Caki2 (cell line): ENCODE results near the gene CLSTN2. TPM values are rescaled to one million over a fixed set of nuclear protein-coding genes. Genes with fewer than 3 reads are reported as not detected.
"Not testable (repeated sequence)": the region's sequence is repeated elsewhere in the genome, so short reads cannot be mapped to it uniquely, and the experiment has no call there.

Source experiments
- DNase-seq: peaks from one replicate; pipeline ENCODE4 v3.0.0-alpha.2; 2015; ENCODE audit warnings: low read depth
- in situ Hi-C: cut with HindIII; loops from 2 replicates; pipeline ENCODE4 v1.10.0; 2016; ENCODE audit warnings: low sequenced_read_pairs, low pct_unique_long_range_greater_than_20kb, mixed read lengths
- total RNA-seq: library from RNA; depleted of rRNA; stranded (reverse); fragments of >200 nt; shearing (Covaris generic); gene quantifications from 2 replicates; pipeline ENCODE4 v1.2.3, GENCODE V29; 2014; ENCODE audit warnings: low replicate concordance

The CLSTN2 gene
- total RNA-seq, 1 experiment from 2014 or later, result 37.8 TPM

GRCh38 chr3:140388202-140388922 is 453.4 kb downstream of the CLSTN2 start:
- in situ Hi-C loops, result no loop called here
- no peak for DNase-seq

GRCh38 chr3:140391061-140391460 is 456.1 kb downstream of the CLSTN2 start:
- in situ Hi-C loops, result no loop called here
- DNase-seq, result peak; percentile 56

- no peak for DNase-seq
- in situ Hi-C loops, result no loop called here
Measured at GRCh38 chr3:140394488-140395133, 459.6 kb downstream of the CLSTN2 start.

GRCh38 chr3:140395134-140396075 is 460.4 kb downstream of the CLSTN2 start:
- in situ Hi-C loops, result no loop called here
- DNase-seq, result no peak

- in situ Hi-C loops, result no loop called here
- no peak for DNase-seq
Measured at GRCh38 chr3:140396110-140396509, 461.1 kb downstream of the CLSTN2 start.

- in situ Hi-C loops, result no loop called here
- no peak for DNase-seq
Measured at GRCh38 chr3:140397847-140398246, 462.9 kb downstream of the CLSTN2 start.

GRCh38 chr3:140398387-140398786 is 463.4 kb downstream of the CLSTN2 start:
- in situ Hi-C loops, result no loop called here
- DNase-seq, result no peak

- no peak for DNase-seq
- in situ Hi-C loops, result no loop called here
Measured at GRCh38 chr3:140399871-140400270, 464.9 kb downstream of the CLSTN2 start.

- in situ Hi-C loops, result no loop called here
Measured at GRCh38 chr3:140403079-140403478, 468.1 kb downstream of the CLSTN2 start.

GRCh38 chr3:140403608-140404007 is 468.6 kb downstream of the CLSTN2 start:
- in situ Hi-C loops, result no loop called here
- no peak for DNase-seq

More at GRCh38 chr3:140403079-140403478, 468.1 kb downstream of the CLSTN2 start:
- DNase-seq, result no peak

GRCh38 chr3:140406655-140407054 is 471.7 kb downstream of the CLSTN2 start:
- DNase-seq, result no peak
- in situ Hi-C loops, result no loop called here

- DNase-seq, result no peak
- in situ Hi-C loops, result no loop called here
Measured at GRCh38 chr3:140408252-140408651, 473.3 kb downstream of the CLSTN2 start.

- in situ Hi-C loops, result no loop called here
- DNase-seq, result no peak
Measured at GRCh38 chr3:140416666-140417065, 481.7 kb downstream of the CLSTN2 start.

GRCh38 chr3:140420621-140421357 is 485.8 kb downstream of the CLSTN2 start:
- DNase-seq, result peak; percentile 59
- in situ Hi-C loops, result no loop called here

GRCh38 chr3:140421884-140422283 is 486.9 kb downstream of the CLSTN2 start:
- no peak for DNase-seq
- in situ Hi-C loops, result no loop called here

GRCh38 chr3:140423146-140423545 is 488.2 kb downstream of the CLSTN2 start:
- no peak for DNase-seq
- in situ Hi-C loops, result no loop called here

- in situ Hi-C loops, DNase-seq: not testable (repeated sequence)
Measured at GRCh38 chr3:140423574-140423973, 488.6 kb downstream of the CLSTN2 start.

GRCh38 chr3:140424211-140424610 is 489.2 kb downstream of the CLSTN2 start:
- in situ Hi-C loops, result no loop called here
- DNase-seq, result no peak
